PC-3 (cell line): Measurements from ENCODE around the gene GGACT.

Experiments used
- EZH2phosphoT487 ChIP-seq: fragments of 300-600 bp; sonication (generic); IDR thresholded peaks from 2 replicates; pipeline ENCODE4 v1.6.1; 2018; ENCODE audit warnings: mild to moderate bottlenecking, antibody characterized with exemption, low read length, borderline replicate concordance
- TF ChIP-seq, protein P1 (sequence below): fragments of 300-600 bp; sonication (generic); conservative IDR thresholded peaks from 2 replicates; pipeline ENCODE4 v1.5.1; 2017; ENCODE audit warnings: antibody characterized with exemption, low read depth, mild to moderate bottlenecking, low read length

GRCh38 chr13:100566543-100566942, 22.0 kb downstream of the GGACT start:
- TF ChIP-seq, protein P1, sequence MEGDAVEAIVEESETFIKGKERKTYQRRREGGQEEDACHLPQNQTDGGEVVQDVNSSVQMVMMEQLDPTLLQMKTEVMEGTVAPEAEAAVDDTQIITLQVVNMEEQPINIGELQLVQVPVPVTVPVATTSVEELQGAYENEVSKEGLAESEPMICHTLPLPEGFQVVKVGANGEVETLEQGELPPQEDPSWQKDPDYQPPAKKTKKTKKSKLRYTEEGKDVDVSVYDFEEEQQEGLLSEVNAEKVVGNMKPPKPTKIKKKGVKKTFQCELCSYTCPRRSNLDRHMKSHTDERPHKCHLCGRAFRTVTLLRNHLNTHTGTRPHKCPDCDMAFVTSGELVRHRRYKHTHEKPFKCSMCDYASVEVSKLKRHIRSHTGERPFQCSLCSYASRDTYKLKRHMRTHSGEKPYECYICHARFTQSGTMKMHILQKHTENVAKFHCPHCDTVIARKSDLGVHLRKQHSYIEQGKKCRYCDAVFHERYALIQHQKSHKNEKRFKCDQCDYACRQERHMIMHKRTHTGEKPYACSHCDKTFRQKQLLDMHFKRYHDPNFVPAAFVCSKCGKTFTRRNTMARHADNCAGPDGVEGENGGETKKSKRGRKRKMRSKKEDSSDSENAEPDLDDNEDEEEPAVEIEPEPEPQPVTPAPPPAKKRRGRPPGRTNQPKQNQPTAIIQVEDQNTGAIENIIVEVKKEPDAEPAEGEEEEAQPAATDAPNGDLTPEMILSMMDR = no peak
- TF ChIP-seq EZH2phosphoT487 = no peak
